HG03460 (cell line): ENCODE data around the gene TPI1.
A peak's percentile ranks its signal among the peaks of the same experiment; 100 is the strongest.
"Not testable (repeated sequence)": the region's sequence is repeated elsewhere in the genome, so short reads cannot be mapped to it uniquely, and the experiment has no call there.

Source experiments
- ATAC-seq: cut with Tn5 transposase; IDR thresholded peaks from one replicate; pipeline ENCODE4 v1.9.1; 2021; ENCODE audit not compliant: unreplicated experiment

Gene TPI1

DNA sequence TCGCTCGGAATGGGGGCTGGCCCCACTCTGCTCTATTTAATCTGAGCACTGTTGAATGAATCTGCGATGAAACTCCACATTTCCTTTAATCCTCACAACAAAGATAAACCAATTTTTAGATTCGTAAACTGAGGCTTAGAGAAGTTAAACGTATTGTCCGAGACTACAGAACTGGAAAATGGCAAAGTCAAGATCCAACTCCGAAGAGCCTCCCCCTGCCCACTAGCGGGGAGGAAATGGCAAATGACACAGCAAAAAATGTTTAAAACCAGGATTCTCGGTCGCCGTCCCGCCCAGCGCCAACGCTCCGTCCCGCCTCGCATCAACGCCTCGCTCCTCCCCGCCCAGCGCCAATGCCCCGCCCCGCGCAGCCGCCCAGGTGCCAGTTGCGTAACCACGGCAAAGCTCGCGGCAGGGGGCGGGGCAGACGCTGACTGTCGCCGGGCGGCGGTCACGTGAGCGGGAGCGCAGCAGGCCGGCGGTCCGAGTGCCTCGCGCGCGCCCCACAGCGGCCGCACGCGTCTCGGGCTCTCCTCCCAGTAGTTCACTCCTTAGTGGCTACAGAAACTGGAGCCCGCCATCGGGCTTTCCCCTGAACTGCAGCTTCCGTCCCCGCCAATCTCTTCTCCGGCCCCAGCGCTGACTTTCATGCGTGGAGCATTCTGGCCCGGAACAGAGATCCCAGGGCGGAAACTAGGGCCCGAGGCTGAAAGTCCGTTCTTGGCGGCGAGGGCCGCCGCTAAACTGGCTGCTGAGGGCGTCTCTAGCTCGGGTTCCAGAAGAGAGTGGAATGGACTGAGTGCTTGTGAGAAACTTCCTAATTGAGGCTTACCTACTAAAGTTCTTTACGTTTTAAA lies 23.7 kb downstream of the TPI1 start:
- ATAC-seq: peak; percentile 92

DNA sequence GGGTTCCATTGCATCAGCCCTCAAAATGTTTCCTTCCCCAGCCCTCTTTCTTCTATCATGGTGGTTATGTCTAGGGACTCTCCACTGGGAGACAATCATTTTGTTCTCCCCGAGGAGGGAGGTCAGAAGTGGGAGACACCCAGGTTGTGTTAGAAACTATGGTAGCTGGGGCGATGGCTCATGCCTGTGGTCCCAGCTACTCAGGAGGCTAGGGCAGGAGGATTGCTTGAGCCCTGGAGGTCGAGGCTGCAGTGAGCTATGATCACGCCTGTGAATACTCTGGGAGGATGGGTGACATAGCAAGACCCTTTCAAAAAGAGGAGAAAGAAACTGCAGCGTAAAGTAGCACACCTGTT lies 24.3 kb downstream of the TPI1 start:
- ATAC-seq: peak; percentile 4

DNA sequence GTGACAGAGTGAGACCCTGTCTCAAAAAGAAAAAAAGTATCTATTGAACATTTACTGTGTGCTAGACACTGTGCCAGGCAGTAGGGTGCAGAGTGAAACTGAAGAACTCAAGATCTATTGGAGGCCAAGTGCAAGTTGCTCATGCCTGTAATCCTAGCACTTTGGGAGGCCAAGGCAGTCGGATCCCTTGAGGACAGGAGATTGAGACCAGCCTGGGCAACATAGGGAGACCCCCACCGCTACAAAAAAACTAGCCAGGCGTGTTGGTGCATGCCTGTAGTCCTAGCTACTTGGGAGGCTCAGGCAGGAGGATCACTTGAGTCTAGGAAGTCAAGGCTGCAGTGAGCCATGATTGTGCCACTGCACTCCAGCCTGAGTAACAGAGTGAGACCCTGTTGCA lies 25.4 kb downstream of the TPI1 start:
- ATAC-seq: not testable (repeated sequence)

DNA sequence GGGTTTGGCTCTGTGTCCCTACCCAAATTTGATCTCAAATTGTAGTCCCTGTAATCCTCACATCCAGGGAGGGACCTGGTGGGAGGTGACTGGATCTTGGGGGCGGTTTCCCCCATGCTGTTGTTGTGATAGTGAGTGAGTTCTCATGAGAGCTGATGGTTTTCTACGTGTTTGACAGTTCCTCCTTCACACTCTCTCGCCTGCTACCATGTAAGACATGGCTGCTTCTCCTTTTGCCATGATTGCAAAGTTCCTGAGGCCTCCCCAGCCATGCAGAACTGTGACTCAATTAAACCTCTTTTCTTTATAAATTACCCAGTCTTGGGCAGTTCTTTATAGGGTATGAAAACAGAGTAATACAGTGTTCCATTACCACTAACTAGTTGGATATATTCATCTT lies 27.0 kb downstream of the TPI1 start:
- ATAC-seq: no peak

DNA sequence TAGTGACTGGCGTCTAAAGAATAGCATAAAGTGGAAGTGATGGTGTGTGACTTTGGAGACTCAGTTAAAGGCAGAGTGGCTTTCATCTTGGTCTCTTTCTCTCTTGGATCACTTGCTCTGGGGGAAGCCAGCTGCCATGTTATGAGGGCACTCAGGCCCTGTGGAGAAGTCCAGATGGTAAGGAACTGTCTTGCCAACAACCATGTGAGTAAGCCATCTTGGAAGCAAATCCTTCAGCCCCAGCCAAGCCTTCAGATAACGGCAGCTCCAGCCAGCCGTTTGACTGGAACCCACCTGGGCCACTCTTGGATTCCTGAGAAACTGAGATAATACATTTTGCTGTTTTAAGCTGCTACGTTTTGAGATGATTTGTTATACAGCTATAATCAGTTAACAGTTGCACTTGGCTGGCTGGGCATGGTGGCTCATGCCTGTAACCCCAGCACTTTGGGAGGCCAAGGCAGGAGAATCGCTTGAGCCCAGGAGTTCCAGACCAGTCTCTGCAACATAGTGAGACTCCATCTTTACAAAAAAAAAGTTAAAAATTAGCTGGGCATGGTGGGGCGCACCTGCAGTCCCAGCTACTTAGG lies 29.6 kb downstream of the TPI1 start:
- ATAC-seq: no peak

DNA sequence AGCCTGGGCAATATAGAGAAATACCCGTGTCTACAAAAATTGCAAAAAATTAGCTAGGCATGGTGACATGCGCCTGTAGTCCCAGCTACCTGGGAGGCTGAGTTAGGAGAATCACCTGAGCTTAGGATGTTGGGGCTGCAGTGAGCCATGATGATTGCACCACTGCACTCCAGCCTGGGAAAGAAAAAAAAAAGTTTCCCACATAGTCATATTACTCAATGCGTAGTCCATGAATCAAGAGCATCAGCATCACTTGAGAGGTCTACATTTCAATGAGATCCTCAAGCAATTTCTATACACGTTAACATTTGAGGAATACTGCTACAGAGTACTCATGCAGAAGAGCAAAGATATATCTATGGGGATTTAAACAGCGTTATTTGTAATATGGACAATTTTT lies 32.1 kb downstream of the TPI1 start:
- ATAC-seq: no peak

DNA sequence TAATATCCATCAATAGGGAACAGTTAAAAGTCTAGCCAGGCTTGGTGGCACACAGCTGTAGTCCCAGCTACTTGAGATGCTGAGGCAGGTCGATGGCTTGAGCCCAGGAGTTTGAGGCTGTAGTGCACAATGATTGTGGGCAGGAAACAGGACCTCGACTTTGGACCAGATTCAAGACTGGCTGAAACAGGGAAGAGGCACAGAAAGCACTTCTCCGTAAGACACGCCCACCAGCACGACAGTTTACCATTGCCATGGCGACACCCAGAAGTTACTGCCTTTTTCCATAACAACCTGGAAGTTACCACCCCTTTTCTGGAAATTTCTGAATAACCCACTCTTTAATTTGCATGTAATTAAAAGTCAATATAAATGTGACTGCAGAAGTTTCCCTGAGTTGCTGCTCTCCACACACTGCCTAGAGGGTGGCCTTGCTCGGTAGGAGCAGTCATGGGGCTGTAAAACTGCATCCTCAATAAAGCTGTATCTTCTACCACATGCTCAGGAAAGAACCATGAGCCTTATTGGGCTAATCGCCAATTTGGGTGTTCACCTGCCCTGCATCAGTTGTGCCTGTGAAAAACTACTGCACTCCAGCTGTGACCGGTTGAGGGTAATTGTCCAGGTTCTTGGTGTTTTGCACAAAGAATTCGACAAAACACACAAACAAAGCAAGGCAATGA lies 32.6 kb downstream of the TPI1 start:
- no peak for ATAC-seq

DNA sequence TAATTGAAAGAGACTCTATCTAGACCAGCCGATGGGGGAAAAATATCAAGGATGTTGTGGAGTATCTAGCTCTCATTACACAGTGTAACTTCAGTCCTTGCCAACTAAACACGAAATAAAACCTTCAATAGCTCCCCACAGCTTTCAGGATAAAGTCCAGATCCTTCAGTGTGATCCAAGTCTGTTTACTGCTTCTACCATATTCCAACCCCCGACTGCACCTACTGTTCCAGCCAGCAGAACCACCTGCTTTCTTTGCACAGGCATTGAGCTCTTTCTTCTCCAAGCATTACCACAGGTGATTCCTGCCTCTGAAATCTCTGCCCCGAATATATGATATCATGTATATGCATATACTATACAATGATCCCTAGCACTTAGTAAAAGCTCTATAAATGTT lies 35.1 kb downstream of the TPI1 start:
- no peak for ATAC-seq

DNA sequence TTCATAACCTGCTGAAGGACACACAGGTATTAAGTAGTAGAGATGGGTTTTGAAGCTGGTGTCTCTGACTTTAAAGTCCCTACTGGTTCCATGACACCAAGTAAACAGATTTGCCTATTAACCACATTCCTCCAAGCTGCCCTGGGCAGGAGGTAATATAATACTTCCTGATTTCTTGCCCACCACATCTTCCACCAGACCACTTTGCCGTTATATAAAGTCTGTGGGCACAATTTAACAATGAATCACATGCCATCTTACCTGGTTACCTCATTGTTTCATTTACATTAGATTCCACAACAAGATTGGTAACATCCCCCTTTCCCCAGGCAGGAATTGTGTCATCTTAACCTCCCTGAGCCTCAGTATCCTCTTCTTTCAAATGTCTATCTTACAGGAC lies 36.4 kb downstream of the TPI1 start:
- no peak for ATAC-seq

DNA sequence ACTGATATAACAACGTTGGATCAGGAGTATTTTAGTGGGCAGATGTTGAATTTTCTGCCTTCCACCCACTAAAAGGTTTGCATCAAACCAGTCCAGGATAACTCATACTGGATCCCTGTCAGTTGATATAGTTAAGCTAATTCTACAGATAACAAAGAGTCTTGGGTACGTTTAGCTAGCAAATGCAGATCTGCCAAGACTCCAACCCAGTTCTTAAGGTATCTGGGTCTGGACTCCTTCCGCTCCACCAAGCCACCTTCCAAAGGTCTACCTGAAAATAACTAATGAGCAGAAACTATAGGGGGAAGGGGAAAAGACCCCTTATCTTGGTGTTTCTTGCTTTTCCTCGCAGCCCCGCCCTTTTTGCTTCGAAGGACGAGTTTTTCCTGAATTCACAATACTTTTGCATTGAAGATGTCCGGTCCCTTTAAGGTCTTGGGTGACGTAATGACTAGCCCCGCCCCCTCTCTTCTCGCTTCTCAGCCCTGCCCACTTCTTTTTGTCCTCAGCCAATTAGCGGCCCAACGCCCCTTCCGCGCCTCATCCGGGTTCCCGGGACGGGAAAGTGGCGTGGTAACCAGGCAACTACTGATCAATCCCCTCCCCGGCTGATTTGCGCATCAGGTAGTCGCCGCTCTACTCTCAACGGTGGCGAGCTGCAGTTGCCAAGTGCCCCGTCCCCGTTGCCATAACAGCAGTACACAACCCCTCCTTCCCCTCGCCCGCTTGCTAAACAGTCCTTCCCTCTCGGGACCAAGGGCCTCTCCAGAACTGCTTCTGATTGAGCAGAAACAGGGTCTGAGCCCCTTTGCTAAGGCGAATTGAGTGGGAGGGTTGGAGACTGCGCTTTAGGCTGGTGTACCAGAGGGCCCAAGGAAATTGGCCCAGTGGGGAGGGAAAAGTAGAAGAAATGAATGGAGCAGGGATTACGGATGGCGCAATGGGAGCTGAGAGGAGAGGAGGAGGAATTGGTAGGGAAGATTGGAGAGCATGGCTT lies 37.2 kb downstream of the TPI1 start, which contains the start of gene LRRC23:
LRRC23 (plus strand) TSS at position 543 of the 997 bp plus-strand sequence. CDS start 812 bp downstream, outside the sequence.
- ATAC-seq: peak; percentile 93

DNA sequence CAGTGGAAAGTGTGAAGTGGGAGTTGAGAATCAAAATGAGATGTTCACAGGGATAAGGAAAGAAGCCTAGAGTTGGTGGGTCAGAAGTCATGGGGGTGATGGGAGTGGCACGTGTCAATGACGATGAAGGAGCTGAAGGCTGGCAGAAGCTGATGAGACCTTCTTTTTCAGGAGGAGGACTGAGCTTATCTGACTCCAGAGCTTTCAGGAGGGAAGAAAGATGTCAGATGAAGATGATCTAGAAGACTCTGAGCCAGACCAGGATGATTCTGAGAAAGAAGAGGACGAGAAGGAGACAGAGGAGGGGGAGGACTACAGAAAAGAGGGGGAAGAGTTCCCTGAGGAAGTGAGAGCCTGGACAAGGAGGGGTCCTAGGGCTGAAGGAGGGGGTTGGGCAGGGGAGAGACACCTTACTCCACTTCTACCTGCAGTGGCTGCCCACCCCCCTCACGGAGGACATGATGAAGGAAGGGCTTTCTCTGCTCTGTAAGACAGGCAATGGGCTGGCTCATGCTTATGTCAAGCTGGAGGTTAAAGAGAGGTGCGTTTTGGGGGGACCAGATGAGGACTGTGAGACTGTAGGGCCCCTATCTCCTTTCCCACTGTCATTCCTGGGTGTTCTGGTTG lies 38.2 kb downstream of the TPI1 start:
- no peak for ATAC-seq

DNA sequence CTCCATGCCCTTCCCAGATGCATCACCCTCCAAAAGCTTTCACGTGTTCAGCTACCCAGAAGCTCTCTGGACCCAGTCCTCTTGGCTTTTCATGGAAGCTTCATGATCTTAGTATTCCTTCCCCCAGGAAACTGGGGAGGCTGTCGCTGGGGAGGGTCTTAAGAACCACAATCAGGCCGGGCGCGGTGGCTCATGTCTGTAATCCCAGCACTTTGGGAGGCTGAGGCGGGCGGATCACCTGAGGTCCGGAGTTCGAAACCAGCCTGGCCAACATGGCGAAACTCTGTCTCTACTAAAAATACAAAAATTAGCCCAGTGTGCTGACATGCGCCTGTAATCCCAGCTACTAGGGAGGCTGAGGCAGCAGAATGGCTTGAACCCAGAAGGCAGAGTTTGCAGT lies 40.8 kb downstream of the TPI1 start:
- not testable (repeated sequence) for ATAC-seq

DNA sequence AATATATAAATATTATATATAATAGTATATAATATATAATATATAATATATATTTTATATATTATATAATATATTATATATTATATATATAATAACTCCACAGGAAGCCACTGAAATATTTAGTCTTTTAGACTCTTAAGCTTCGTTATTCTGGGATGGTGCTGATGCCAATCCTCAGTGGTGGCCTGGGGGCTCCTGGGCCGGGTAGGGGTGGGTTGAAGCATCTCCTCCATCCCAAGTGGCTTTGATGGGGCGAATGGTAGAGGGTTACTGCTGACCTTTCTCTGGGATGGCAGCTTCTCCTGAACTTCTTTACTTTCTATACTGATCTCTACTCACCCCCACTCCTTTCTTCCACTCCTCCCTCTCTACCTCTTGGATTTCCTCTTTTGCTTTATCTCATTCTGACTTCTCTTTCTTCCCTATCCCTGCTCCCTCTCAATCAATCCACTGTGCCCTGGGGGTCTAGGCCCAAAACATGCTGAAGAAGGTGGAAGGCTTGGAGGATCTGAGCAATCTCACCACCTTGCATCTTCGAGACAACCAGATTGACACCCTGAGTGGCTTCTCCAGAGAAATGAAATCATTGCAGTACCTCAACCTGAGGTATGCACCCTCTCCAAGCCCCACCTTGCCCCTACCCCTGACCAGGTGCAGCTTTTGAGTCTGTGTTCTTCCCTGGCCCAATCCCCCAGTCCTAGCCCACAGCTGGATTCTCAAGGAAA lies 42.3 kb downstream of the TPI1 start:
- no peak for ATAC-seq

DNA sequence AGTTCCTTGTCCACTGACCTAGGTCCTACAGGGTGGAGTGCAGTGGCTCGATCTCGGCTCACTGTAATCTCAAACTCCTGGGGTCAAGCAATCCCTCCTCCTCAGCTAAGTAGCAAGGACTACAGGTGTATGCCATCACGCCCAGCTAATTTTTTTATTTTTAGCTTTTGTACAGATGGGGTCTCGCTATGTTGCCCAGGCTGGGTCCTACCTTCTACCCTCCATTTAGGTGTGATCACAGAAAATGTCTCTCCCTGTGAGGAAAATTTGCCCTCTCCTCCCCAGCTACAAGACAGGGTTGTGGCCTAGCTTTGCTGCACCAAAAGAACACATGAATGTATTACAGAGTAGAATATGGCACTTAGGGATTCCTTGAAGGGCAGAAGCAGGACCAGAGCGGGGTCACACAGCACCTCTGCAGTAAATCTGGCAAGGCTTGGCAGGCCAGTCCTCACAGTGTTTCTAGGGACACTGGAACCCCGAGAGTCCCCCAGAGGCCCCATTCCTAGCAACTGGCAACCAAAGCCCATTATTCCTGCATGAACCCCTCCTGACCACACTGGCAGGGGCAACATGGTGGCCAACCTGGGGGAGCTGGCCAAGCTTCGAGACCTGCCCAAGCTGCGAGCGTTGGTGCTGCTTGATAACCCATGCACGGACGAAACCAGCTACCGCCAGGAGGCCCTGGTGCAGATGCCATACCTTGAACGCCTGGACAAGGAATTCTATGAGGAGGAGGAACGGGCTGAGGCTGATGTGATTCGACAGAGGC lies 45.0 kb downstream of the TPI1 start:
- no peak for ATAC-seq

DNA sequence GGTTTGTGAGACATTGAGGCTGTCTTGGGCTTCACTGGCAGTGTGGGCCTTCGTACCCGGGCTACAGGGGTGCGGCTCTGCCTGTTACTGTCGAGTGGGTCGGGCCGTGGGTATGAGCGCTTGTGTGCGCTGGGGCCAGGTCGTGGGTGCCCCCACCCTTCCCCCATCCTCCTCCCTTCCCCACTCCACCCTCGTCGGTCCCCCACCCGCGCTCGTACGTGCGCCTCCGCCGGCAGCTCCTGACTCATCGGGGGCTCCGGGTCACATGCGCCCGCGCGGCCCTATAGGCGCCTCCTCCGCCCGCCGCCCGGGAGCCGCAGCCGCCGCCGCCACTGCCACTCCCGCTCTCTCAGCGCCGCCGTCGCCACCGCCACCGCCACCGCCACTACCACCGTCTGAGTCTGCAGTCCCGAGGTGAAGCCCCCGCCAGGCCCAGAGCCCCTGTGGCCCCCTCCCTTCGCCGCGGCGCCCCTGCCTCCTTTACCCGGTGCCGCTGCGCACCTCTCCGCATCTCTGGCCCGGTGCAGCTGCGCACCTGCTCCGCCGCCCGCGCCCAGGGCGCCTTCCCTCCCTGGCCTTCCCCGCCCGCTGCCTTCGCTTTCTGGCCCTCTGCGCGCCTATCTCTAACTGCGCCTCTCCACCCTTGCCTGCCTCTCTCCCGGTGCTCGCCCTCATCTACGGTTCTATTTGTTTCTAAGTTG lies 47.1 kb downstream of the TPI1 start, which contains the start of gene ENO2:
ENO2 (plus strand) TSS at position 335 of the 701 bp plus-strand sequence. CDS start 1,253 bp downstream, outside the sequence.
- ATAC-seq: peak; percentile 80

DNA sequence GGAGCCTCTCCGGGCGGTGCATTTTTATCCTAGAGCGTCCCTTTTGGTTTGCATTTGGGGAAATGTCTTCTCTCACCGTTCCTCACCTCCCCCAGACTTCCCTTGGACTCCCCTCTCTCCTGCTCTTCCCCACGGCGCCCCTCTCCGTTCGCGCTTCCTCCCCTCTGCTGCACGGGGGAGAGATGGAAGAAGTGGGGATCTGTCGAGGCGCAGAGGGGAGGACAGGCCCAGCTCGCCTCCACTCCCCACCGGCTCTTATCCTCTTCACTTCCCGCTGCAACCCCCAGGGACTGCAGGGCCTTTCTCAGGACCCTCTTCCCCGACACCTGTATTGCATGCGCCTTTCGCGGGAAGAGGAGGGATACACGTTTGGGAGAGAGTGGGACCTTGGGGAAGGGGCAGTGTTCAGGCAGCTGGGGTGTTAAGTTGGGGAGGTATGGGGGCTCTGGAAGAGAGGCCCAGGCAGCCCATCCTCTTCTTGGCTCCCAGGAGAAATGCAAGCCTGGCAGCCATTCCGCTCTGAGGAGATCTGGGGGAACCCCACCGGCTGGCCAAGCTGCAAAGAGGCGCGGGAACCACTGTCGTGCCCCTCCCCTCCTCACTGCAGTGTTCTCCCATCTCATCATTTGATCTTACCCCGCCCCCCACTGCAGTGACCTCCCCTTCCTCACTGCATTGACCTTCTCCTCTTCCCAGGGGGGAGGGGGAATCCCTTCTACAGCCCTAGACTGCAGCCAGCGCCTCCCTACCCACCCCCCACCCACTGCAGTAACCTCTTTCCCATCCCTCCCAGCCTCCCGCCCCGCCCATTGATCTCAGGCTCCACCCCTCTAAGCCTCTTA lies 47.8 kb downstream of the TPI1 start:
- peak; percentile 17 for ATAC-seq

DNA sequence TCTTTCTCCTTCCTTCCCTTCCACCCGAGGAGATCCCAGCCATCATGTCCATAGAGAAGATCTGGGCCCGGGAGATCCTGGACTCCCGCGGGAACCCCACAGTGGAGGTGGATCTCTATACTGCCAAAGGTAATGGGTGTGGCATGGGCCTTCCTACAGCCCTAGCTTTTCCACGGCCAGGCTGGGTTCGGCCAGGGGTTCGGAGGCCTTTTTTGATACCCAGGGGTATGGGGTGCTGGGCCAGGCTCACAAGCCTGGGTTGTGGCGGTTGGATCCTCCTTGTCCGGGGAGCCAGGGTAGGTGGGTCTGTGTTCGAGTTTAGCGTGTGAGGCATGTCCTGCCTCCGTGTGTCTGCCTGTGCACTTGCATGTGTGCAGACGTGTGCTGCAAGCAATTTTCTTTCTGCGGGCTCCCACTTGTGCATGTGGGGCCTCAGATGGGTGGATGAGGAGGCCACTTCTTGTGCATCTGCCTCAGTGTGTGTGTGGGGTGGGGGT lies 48.5 kb downstream of the TPI1 start:
- no peak for ATAC-seq
